ENCODE results near the gene BANP. TPM values are rescaled to one million over a fixed set of nuclear protein-coding genes. Genes with fewer than 3 reads are reported as not detected.
"Not testable (repeated sequence)": the region's sequence is repeated elsewhere in the genome, so short reads cannot be mapped to it uniquely, and the experiment has no call there.

Gene BANP
- total RNA-seq, 1 donor from 2014 or later, result 29.7 TPM

- H3K27ac ChIP-seq, result no peak overlapping the region
- no peak overlapping the region for H3K4me3 ChIP-seq
- no peaks in the 10 kb centered on the region for H3K36me3 ChIP-seq
- no peak for DNase-seq
- intact Hi-C loops (cut with DNase I), result no loop called here
- TF ChIP-seq CTCF (IDR thresholded peaks at IDR 0.05), result no peak
- peaks cover 5% of the 10 kb centered on the region for H3K27me3 ChIP-seq (ENCODE audit: low read depth)
- ATAC-seq, result no peak
- no peaks in the 10 kb centered on the region for H3K4me1 ChIP-seq
- no peaks in the 10 kb centered on the region for H3K9me3 ChIP-seq
These were observed 18.1 kb upstream of the BANP start for GRCh38 chr16:87933140-87933495.

- DNase-seq; H3K9me3 ChIP-seq; H3K27me3 ChIP-seq (ENCODE audit: low read depth); H3K27ac ChIP-seq; ATAC-seq; H3K4me1 ChIP-seq; H3K4me3 ChIP-seq; H3K36me3 ChIP-seq; intact Hi-C loops (cut with DNase I): not testable (repeated sequence)
These were observed 16.3 kb upstream of the BANP start for GRCh38 chr16:87934752-87935425.

GRCh38 chr16:87936016-87936374, 15.2 kb upstream of the BANP start:
- ATAC-seq; H3K27ac ChIP-seq; H3K27me3 ChIP-seq (ENCODE audit: low read depth); H3K4me1 ChIP-seq; DNase-seq; H3K4me3 ChIP-seq; H3K9me3 ChIP-seq; H3K36me3 ChIP-seq; intact Hi-C loops (cut with DNase I): not testable (repeated sequence)

- Histone ChIP-seq H3K27ac (no peak within 1 kb of the TSS), H3K4me1 (no peaks in the 10 kb centered on the region), H3K27me3 (ENCODE audit: low read depth) (no peaks in the 10 kb centered on the region), H3K36me3 (no peaks in the 10 kb centered on the region), H3K9me3 (no peaks in the 10 kb centered on the region), H3K4me3 (no peak within 1 kb of the TSS)
- DNase-seq (no peak), ATAC-seq (no peak)
- no peak for TF ChIP-seq CTCF (IDR thresholded peaks at IDR 0.05)
- intact Hi-C loops (cut with DNase I), result no loop called here
These were observed 14.6 kb upstream of the BANP start, which contains the start of gene CA5A for GRCh38 chr16:87936375-87937230. Gene CA5A (minus strand): TSS chr16:87936529. CDS start chr16:87936450, 79 bp downstream.

- H3K4me1 ChIP-seq; DNase-seq; intact Hi-C loops (cut with DNase I); H3K9me3 ChIP-seq; H3K27me3 ChIP-seq (ENCODE audit: low read depth); H3K27ac ChIP-seq; H3K4me3 ChIP-seq; ATAC-seq; H3K36me3 ChIP-seq: not testable (repeated sequence)
These were observed 14.0 kb upstream of the BANP start for GRCh38 chr16:87937231-87937542.

GRCh38 chr16:87938412-87938949, 12.8 kb upstream of the BANP start:
- Histone ChIP-seq H3K27ac (no peak overlapping the region), H3K4me1 (no peaks in the 10 kb centered on the region), H3K36me3 (no peaks in the 10 kb centered on the region), H3K9me3 (no peaks in the 10 kb centered on the region), H3K4me3 (no peak overlapping the region), H3K27me3 (ENCODE audit: low read depth) (no peaks in the 10 kb centered on the region)
- DNase-seq, result no peak
- no peak for ATAC-seq
- TF ChIP-seq CTCF (IDR thresholded peaks at IDR 0.05), result no peak
- intact Hi-C loops (cut with DNase I), result no loop called here

Data from lower lobe of right lung (tissue), 2 donors.